GM18909 (cell line): Measurements from ENCODE around the gene C1QTNF4.
"Not testable (repeated sequence)": the region's sequence is repeated elsewhere in the genome, so short reads cannot be mapped to it uniquely, and the experiment has no call there.

ENCODE experiments used
- ATAC-seq: cut with Tn5 transposase; IDR thresholded peaks from one replicate; pipeline ENCODE4 v1.9.1; 2021; ENCODE audit warnings: mild to moderate bottlenecking; ENCODE audit not compliant: unreplicated experiment, poor library complexity

The C1QTNF4 gene

GRCh38 chr11:47570651-47571356, 23.4 kb downstream of the C1QTNF4 start:
- no peak for ATAC-seq

DNA sequence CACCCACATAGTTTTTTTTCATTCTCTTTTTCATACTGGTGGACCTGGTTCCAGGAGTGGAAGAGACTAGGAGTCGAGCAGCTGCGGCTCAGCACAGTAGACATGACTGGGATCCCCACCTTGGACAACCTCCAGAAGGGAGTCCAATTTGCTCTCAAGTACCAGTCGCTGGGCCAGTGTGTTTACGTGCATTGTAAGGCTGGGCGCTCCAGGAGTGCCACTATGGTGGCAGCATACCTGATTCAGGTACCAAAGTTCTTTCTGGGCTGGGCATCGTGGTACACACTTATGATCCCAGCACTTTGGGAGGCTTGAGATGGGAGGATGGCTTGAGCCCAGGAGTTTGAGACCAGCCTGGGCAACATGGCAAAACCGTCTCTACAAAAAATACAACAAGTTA, 24.6 kb downstream of the C1QTNF4 start:
- ATAC-seq, result no peak

- no peak for ATAC-seq
These were observed 28.0 kb downstream of the C1QTNF4 start for GRCh38 chr11:47566149-47566698.

DNA sequence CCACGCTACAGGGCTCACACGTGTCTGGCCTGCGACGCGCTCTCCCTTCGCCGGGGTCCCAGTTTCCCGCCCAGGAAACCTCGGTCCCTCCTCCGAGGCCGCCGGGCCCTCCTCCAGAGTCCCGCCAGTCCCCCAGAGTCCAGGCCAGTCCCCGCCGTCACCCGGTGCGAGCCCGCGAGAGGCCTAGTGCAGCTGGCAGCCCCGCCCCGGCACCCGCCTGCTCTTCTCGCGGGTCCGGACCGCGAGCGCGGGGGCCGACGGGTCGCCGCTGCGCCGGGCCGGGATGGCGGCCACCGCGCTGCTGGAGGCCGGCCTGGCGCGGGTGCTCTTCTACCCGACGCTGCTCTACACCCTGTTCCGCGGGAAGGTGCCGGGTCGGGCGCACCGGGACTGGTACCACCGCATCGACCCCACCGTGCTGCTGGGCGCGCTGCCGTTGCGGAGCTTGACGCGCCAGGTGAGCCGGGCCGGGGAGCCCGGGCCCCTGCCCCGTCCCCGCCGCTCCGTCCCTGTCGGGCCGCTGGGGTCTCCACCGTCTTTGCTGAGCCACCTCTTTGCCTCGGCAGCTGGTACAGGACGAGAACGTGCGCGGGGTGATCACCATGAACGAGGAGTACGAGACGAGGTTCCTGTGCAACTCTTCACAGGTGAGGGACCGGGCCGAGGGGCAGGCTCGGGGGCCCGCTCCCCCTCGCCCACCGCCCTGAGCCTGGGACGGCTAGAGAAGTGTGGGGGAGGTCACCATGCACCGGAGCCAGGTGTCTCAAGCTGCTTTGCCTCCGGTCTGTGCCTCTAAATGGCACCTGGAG, 28.7 kb downstream of the C1QTNF4 start, which contains the start of gene PTPMT1:
PTPMT1 (plus strand) TSS at position 260 of the 809 bp plus-strand sequence; CDS start at position 284, 24 bp downstream.
- peak; percentile 86 for ATAC-seq

DNA sequence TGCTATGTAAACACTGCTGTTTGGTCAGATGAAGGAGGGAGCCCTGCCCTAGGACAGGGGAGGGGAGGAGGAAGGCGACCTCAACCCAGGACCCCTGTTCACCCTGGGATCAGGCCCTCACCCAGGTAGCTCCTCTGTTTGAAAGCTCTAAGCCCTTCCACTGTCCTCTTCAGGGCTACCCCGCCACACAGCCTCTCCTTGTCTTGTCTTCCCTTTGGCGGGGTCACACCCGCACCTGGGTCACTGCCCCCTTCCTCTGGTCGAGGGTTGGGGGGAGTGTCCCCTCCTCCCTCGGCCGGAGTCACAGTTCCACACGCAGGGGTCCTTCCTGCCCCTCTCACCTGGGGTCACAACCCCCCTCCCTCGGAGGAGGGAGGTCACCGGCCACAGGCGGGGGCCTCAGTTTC, 29.3 kb downstream of the C1QTNF4 start:
- ATAC-seq, result peak; percentile 26

DNA sequence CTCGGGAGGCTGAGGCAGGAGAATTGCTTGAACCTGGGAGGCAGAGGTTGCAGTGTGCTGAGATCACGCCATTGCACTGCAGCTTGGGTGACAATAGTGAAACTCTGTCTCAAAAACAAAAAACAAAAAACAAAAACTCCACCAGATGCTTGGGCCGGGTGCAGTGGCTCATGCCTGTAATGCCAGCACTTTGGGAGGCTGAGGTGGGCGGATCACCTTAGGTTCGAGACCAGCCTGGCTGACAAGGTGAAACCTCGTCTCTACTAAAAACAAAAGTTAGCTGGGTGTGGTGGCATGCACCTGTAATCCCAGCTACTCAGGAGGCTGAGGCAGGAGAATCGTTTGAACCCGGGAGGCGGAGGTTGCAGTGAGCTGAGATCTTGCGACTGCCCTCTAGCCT, 29.8 kb downstream of the C1QTNF4 start:
- ATAC-seq, result not testable (repeated sequence)

GRCh38 chr11:47562393-47562792, 31.8 kb downstream of the C1QTNF4 start:
- ATAC-seq, result not testable (repeated sequence)

DNA sequence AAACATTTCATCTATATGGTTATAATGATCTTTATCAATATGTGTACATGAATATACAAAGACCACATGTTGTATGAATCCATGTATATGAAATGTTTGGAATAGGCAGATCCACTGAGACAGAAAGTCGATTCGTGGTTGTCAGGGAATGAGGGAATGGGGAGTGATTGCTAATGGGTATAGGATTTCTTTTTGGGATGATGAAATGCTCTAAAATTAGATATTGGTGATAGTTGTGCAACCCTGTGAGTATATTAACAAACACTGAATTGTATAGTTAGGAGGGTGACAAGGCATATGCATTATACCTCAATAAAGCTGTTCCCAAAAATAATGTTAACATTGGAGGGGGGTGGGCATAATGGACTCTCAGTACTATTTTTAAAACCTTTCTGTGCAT, 33.8 kb downstream of the C1QTNF4 start:
- ATAC-seq, result no peak

DNA sequence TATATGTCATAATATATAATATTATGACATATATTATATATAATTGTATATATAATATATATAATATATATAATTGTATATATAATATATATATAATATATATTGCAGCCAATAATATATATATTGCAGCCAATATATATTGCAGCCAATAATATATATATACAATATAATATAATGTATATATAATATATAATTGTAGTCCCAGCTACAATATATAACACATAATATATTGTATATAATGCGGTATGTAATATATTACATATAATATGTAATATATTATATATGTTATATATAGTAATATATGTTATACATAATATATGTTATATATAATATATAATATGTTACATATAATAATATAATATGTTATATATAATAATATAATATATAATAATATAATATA, 35.5 kb downstream of the C1QTNF4 start:
- ATAC-seq, result no peak

- ATAC-seq, result not testable (repeated sequence)
These were observed 37.2 kb downstream of the C1QTNF4 start for GRCh38 chr11:47557004-47557403.

DNA sequence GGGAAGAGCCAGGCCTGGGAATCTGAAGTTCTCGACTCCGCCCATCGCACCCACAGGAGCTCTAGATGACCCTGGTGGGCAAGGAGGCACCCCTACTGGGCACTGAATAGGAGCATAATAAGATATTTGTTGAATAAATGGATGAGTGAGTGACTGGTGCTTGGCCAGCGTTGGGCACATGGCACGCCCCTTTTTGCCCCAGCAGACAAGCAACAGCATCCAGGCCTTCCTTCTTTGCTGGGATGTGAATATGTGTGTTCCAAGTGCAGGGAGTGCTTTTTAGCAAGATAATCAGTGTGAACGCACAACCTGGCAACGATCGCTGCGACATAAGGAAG, 40.8 kb downstream of the C1QTNF4 start:
- ATAC-seq, result peak; percentile 32

DNA sequence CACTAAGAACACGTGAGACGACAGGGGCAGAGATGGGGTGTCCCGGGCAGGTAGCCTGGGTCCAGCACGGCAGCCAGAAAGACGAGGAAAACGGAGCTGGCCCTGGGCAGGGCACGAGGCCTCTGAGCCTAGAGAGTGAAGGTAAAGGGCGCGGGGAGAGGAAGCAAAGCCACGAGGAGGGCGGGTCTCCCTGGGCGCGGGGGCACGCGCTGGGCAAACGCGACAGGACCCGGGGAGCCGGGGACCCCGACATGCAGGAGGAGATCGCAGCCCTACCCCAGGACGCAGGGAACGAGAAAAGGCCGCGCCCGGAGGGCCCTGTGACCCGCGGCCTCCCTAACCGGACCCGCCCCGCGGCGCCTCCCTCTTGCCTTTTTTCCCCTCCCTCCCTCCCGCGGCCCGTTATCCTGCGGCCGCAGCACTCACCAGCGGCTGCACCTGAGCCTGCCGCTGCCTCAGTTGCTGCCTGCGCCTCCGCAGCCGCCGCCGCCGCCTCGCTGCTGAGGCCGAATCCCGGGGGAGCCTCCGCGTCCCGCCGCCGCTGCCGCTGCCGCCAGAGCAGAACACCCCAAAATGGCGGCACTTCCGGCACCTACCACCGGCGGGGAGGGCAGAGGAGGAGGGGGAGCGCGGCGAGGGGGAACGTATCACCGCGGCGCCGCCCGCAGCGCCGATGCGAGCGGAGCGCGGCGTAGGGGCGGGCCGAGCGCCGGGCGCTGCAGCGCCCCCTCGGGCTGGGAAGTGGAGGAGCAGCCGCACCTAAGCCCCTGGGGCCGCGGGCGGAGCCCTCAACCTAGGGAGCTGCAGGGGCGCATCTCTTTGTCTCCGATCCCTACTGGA, 41.4 kb downstream of the C1QTNF4 start, which contains the start of gene CELF1:
CELF1 (minus strand) TSS at position 567 of the 840 bp plus-strand sequence. CDS start 53,609 bp downstream, outside the sequence.
- peak; percentile 94 for ATAC-seq

DNA sequence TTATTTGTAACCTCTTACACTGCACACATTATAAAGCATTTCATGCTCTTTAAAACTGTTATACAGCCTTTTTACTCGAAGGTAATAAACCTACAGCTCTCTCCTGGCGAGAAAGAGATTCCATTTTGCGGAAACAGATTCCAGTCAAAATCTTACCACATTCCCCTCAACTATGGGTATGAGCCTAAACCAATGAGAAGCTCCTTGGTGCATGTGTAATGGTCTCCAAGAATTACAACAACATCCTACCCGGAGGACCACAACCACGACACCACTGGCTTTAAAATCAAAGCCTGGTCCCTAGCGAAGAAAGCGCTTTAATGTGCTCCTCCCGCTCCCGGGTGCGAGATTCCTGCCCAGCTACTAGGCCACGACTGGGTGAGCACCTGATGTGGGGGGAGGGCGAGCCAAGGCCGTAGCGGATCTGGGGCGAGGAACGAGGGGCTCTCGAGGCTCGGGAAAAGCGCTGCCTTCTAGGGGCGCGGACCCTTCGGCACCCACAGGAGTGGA, 42.1 kb downstream of the C1QTNF4 start:
- ATAC-seq, result no peak

GRCh38 chr11:47551086-47551485, 43.1 kb downstream of the C1QTNF4 start:
- ATAC-seq, result no peak

DNA sequence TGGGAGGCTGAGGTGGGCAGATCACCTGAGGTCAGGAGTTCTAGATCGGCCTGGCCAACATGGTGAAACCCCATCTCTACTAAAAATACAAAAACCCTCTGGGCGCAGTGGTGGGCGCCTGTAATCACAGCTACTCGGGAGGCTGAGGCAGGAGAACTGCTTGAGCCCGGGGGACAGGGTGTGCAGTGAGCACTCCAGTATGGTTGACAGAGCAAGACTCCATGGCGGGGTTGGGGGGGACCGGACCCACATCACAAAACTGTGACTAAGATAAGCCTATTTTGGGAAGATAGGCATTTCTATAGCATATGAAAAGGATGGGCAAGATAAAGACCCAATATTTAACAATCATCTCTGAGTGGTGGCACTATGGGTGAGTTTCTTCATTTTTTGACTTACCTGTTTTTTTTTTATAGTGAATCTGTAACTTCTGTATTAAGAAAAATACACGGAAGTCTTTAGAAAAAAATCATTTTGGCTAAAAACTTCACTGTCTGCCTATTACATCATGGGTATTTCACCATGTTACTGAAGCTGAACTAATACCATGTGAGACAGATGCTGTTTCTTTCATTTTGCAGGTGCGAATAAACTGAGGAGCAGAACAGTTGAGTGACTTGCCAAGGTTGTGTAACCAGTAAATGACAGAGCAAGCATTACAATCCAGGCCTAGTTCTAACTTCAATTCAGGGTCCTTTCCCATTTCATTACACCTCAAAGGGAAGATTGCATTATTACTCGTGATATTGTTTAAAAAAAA, 43.7 kb downstream of the C1QTNF4 start:
- ATAC-seq, result no peak

- not testable (repeated sequence) for ATAC-seq
These were observed 47.9 kb downstream of the C1QTNF4 start for GRCh38 chr11:47546274-47546673.

DNA sequence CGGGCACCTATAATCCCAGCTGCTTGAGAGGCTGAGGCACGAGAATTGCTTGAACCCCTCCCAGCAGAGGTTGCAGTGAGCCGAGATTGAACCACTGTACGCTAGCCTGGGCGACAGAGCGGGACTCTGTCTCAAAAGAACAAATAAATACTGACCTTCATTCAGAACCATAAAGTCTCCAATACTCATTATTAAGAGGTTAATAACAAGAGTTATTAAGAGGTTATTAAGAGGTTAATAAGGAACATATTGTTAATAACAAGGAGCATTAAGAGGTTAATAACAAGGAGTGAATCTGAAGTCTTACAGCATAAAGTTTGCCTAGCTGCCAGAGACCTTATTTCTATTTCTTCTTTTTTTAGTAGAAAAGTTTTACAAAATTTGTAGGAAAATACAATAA, 48.9 kb downstream of the C1QTNF4 start:
- no peak for ATAC-seq

DNA sequence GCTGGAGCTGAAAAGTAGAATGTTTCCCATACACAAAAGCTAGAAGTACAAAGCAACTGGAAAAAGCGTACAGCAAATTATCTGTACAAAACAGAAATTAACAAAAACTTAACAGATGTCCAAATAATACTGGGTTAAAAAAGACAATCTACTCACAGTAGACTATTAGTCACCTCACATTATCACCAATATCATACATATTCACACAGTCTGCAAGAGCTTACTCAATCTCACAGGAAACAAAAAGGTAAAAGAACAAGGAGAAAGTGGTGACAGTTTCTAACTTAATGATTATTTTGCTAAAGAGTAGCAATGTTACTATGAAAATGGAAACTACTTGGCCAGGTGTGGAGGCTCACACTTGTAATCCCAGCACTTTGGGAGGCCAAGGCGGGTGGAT, 53.1 kb downstream of the C1QTNF4 start:
- no peak for ATAC-seq

DNA sequence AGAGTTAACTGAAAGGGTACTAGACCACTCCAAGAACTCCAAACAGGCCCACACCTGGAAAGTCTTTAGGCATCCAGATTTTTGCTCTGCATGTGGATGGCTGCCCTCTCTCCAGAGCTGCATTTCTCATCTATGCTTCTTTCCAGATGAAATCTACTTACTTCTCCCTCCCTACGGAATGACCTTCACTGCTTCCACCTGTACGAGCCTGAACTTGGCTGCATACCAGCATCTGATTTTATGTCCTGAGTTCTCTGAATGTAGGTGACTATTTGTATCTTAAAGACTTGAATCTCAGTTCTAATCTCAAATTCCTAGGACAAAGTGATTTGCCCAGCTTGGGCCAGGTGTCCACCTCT, 54.6 kb downstream of the C1QTNF4 start:
- no peak for ATAC-seq
